ENCODE data around the gene BTBD16.

GRCh38 chr10:122294511-122295450 is 23.7 kb downstream of the BTBD16 start:
- no peak for TF ChIP-seq CTCF (IDR thresholded peaks at IDR 0.05)
- TF ChIP-seq EZH2 (IDR thresholded peaks at IDR 0.05; ENCODE audit: borderline replicate concordance, insufficient read depth, low read depth, low read length, poor library complexity, severe bottlenecking): no peak

Measured in B cell (primary cell).